ENCODE measurements around the gene DNAJA4.

DNAJA4 gene

GRCh38 chr15:78291052-78291451, 26.7 kb downstream of the DNAJA4 start:
- Histone ChIP-seq H3K9me3 (ENCODE audit: control insufficient read depth, insufficient read depth, low read length) (no peaks in the 10 kb centered on the region), H3K9ac (ENCODE audit: low read depth, low read length) (no peak overlapping the region), H3K4me3 (ENCODE audit: low read depth, low read length) (no peak overlapping the region), H3K36me3 (ENCODE audit: control insufficient read depth, insufficient read depth, low read length) (peaks cover 3% of the 10 kb centered on the region), H3K27me3 (ENCODE audit: control insufficient read depth, insufficient read depth, low read length) (no peaks in the 10 kb centered on the region), H3K4me1 (ENCODE audit: control insufficient read depth, insufficient read depth, low read length) (no peaks in the 10 kb centered on the region)

GRCh38 chr15:78291698-78292097, 27.3 kb downstream of the DNAJA4 start:
- no peak overlapping the region for H3K4me3 ChIP-seq (ENCODE audit: low read depth, low read length)
- H3K9ac ChIP-seq (ENCODE audit: low read depth, low read length) = no peak overlapping the region
- H3K27me3 ChIP-seq (ENCODE audit: control insufficient read depth, insufficient read depth, low read length) = no peaks in the 10 kb centered on the region
- no peaks in the 10 kb centered on the region for H3K9me3 ChIP-seq (ENCODE audit: control insufficient read depth, insufficient read depth, low read length)
- H3K4me1 ChIP-seq (ENCODE audit: control insufficient read depth, insufficient read depth, low read length) = no peaks in the 10 kb centered on the region
- H3K36me3 ChIP-seq (ENCODE audit: control insufficient read depth, insufficient read depth, low read length) = peaks cover 3% of the 10 kb centered on the region

DNA sequence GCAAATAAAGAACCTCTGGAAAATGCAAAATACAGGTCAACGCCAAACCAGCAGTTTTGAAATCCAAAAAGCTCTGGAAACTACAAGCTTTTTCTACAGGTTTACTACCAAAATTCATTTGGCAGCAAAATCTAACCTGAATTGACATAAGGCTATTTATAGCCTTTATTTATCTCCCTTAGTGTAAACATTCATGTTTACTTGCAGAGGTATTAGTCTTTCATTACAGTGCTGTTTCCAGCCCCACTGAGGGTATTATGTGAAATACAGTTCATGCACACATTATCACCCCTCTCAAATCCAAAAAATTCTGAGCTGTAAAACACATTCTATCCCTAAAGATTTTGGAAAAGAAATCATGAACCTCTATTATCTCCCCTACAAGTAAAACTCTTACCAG, 27.9 kb downstream of the DNAJA4 start:
- Histone ChIP-seq H3K9ac (ENCODE audit: low read depth, low read length) (no peak overlapping the region), H3K4me3 (ENCODE audit: low read depth, low read length) (no peak overlapping the region), H3K9me3 (ENCODE audit: control insufficient read depth, insufficient read depth, low read length) (no peaks in the 10 kb centered on the region), H3K36me3 (ENCODE audit: control insufficient read depth, insufficient read depth, low read length) (peaks cover 3% of the 10 kb centered on the region), H3K4me1 (ENCODE audit: control insufficient read depth, insufficient read depth, low read length) (no peaks in the 10 kb centered on the region), H3K27me3 (ENCODE audit: control insufficient read depth, insufficient read depth, low read length) (no peaks in the 10 kb centered on the region)

GRCh38 chr15:78299101-78299930, 35.0 kb downstream of the DNAJA4 start, which contains the start of gene SKIC8:
Gene SKIC8, minus strand, starts transcription at chr15:78299609. Its CDS starts 3,923 bp downstream, at chr15:78295686.
- H3K4me3 ChIP-seq (ENCODE audit: low read depth, low read length) = peak within 1 kb of the TSS; percentile 99
- H3K27me3 ChIP-seq (ENCODE audit: control insufficient read depth, insufficient read depth, low read length) = no peaks in the 10 kb centered on the region
- no peaks in the 10 kb centered on the region for H3K9me3 ChIP-seq (ENCODE audit: control insufficient read depth, insufficient read depth, low read length)
- no peaks in the 10 kb centered on the region for H3K36me3 ChIP-seq (ENCODE audit: control insufficient read depth, insufficient read depth, low read length)
- peaks cover 3% of the 10 kb centered on the region for H3K4me1 ChIP-seq (ENCODE audit: control insufficient read depth, insufficient read depth, low read length)
- peak within 1 kb of the TSS; percentile 93 for H3K9ac ChIP-seq (ENCODE audit: low read depth, low read length)

GRCh38 chr15:78301326-78301725, 37.0 kb downstream of the DNAJA4 start:
- Histone ChIP-seq H3K36me3 (ENCODE audit: control insufficient read depth, insufficient read depth, low read length) (no peaks in the 10 kb centered on the region), H3K4me3 (ENCODE audit: low read depth, low read length) (no peak overlapping the region), H3K4me1 (ENCODE audit: control insufficient read depth, insufficient read depth, low read length) (peaks cover 7% of the 10 kb centered on the region), H3K27me3 (ENCODE audit: control insufficient read depth, insufficient read depth, low read length) (no peaks in the 10 kb centered on the region), H3K9ac (ENCODE audit: low read depth, low read length) (no peak overlapping the region), H3K9me3 (ENCODE audit: control insufficient read depth, insufficient read depth, low read length) (no peaks in the 10 kb centered on the region)

DNA sequence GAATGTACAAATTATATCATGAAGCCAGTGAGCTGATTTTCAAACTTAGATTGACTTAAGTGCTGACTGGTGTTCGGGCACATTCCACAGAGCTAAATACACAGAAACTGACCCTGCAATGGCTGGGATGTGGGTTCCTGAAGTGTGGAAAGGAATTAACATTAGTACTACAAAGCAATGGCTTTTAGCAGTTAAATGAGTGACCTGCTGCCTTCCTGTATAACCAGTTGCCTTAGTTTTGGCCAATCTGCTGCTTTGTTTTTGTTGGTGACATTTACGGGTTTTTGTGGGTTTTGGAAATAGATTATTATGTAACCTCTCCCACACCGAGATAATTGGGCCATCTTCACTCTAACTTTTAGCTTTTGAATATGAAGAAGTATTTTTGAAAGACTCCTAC, 37.5 kb downstream of the DNAJA4 start:
- Histone ChIP-seq H3K9ac (ENCODE audit: low read depth, low read length) (no peak overlapping the region), H3K4me1 (ENCODE audit: control insufficient read depth, insufficient read depth, low read length) (peaks cover 7% of the 10 kb centered on the region), H3K36me3 (ENCODE audit: control insufficient read depth, insufficient read depth, low read length) (no peaks in the 10 kb centered on the region), H3K27me3 (ENCODE audit: control insufficient read depth, insufficient read depth, low read length) (no peaks in the 10 kb centered on the region), H3K4me3 (ENCODE audit: low read depth, low read length) (no peak overlapping the region), H3K9me3 (ENCODE audit: control insufficient read depth, insufficient read depth, low read length) (no peaks in the 10 kb centered on the region)

DNA sequence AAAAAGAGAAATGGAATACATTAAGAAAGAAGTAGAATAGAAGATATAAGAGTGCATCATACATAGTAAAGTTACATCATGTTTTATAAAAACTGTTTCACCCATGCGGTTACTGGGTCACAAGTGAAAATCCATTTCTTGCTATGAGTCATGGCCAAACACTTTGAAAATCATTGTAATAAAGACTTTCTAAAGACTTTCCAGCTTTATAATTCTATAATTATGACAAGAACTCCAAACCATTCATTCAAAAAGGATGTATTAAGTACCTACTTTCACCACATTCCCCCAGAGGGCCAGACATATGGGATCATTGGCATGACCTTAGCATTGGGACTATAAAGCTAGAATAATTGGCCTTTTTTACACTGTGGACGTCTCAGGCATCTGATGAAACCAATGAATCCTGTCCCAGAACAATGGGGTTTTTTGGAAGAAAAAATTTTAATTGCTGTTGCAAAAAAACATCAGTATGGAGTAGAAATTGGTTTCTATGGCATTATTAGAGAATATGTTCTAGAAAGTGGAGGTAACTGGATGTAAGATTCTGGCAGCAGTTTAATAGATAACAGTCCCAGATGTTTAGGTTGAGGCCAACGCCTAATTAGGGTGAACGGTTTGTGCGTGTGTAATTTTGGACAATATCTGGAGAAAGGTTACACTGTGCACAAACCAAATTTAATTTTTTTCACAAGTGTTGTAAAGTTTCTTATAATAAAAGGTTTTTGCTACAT, 38.4 kb downstream of the DNAJA4 start:
- Histone ChIP-seq H3K36me3 (ENCODE audit: control insufficient read depth, insufficient read depth, low read length) (no peaks in the 10 kb centered on the region), H3K27me3 (ENCODE audit: control insufficient read depth, insufficient read depth, low read length) (no peaks in the 10 kb centered on the region), H3K4me1 (ENCODE audit: control insufficient read depth, insufficient read depth, low read length) (peaks cover 7% of the 10 kb centered on the region), H3K9ac (ENCODE audit: low read depth, low read length) (no peak overlapping the region), H3K4me3 (ENCODE audit: low read depth, low read length) (no peak overlapping the region), H3K9me3 (ENCODE audit: control insufficient read depth, insufficient read depth, low read length) (no peaks in the 10 kb centered on the region)

- peaks cover 7% of the 10 kb centered on the region for H3K4me1 ChIP-seq (ENCODE audit: control insufficient read depth, insufficient read depth, low read length)
- H3K9ac ChIP-seq (ENCODE audit: low read depth, low read length) = peak overlapping the region; percentile 30
- H3K4me3 ChIP-seq (ENCODE audit: low read depth, low read length) = peak overlapping the region; percentile 36
- H3K9me3 ChIP-seq (ENCODE audit: control insufficient read depth, insufficient read depth, low read length) = no peaks in the 10 kb centered on the region
- H3K36me3 ChIP-seq (ENCODE audit: control insufficient read depth, insufficient read depth, low read length) = no peaks in the 10 kb centered on the region
- H3K27me3 ChIP-seq (ENCODE audit: control insufficient read depth, insufficient read depth, low read length) = no peaks in the 10 kb centered on the region
Observed at GRCh38 chr15:78304216-78305066, 40.1 kb downstream of the DNAJA4 start.

GRCh38 chr15:78306176-78306774, 41.9 kb downstream of the DNAJA4 start:
- no peaks in the 10 kb centered on the region for H3K9me3 ChIP-seq (ENCODE audit: control insufficient read depth, insufficient read depth, low read length)
- H3K9ac ChIP-seq (ENCODE audit: low read depth, low read length) = no peak overlapping the region
- H3K4me3 ChIP-seq (ENCODE audit: low read depth, low read length) = no peak overlapping the region
- no peaks in the 10 kb centered on the region for H3K36me3 ChIP-seq (ENCODE audit: control insufficient read depth, insufficient read depth, low read length)
- H3K27me3 ChIP-seq (ENCODE audit: control insufficient read depth, insufficient read depth, low read length) = no peaks in the 10 kb centered on the region
- peaks cover 7% of the 10 kb centered on the region for H3K4me1 ChIP-seq (ENCODE audit: control insufficient read depth, insufficient read depth, low read length)

GRCh38 chr15:78307976-78308375, 43.6 kb downstream of the DNAJA4 start:
- no peaks in the 10 kb centered on the region for H3K9me3 ChIP-seq (ENCODE audit: control insufficient read depth, insufficient read depth, low read length)
- no peak overlapping the region for H3K9ac ChIP-seq (ENCODE audit: low read depth, low read length)
- no peaks in the 10 kb centered on the region for H3K27me3 ChIP-seq (ENCODE audit: control insufficient read depth, insufficient read depth, low read length)
- H3K4me1 ChIP-seq (ENCODE audit: control insufficient read depth, insufficient read depth, low read length) = peaks cover 7% of the 10 kb centered on the region
- H3K36me3 ChIP-seq (ENCODE audit: control insufficient read depth, insufficient read depth, low read length) = no peaks in the 10 kb centered on the region
- H3K4me3 ChIP-seq (ENCODE audit: low read depth, low read length) = no peak overlapping the region

DNA sequence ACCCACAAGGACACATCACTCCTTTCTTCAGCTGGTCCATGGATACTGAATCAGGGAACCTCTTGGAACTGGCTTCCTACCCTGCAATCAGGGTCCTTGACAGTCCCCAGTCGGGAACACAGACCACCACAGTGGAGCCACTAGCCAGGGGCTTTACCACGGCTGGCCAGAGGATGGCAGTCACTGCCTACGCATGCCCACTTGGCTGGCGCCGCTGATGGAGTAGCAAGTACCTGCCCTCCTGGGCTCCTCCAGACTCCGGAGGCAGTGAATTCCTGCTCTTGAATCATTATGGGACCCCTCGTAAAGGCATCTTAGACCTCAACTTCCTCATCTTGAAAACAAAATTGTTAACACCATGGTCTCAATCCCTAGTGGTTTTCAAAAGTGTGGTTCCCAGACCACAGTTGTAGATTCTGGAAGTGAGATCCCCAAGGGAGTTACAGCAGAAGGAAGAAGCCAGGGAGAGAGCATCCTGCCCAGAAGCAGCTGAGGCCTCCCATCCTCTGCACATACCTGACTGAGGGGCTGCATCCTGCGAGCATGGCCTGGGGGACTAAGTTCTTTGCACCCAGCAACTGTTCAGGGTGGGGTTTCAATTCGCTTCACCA, 44.2 kb downstream of the DNAJA4 start:
- H3K36me3 ChIP-seq (ENCODE audit: control insufficient read depth, insufficient read depth, low read length) = no peaks in the 10 kb centered on the region
- H3K27me3 ChIP-seq (ENCODE audit: control insufficient read depth, insufficient read depth, low read length) = no peaks in the 10 kb centered on the region
- H3K4me3 ChIP-seq (ENCODE audit: low read depth, low read length) = no peak overlapping the region
- H3K4me1 ChIP-seq (ENCODE audit: control insufficient read depth, insufficient read depth, low read length) = peaks cover 7% of the 10 kb centered on the region
- no peak overlapping the region for H3K9ac ChIP-seq (ENCODE audit: low read depth, low read length)
- no peaks in the 10 kb centered on the region for H3K9me3 ChIP-seq (ENCODE audit: control insufficient read depth, insufficient read depth, low read length)

Data from iPS-15b (cell line).